HG02852 (cell line): ENCODE measurements around the gene HOXD12.

Experiments
- ATAC-seq: cut with Tn5 transposase; IDR thresholded peaks from one replicate; pipeline ENCODE4 v1.9.1; 2021; ENCODE audit warnings: mild to moderate bottlenecking, moderate library complexity; ENCODE audit not compliant: unreplicated experiment

Gene HOXD12

DNA sequence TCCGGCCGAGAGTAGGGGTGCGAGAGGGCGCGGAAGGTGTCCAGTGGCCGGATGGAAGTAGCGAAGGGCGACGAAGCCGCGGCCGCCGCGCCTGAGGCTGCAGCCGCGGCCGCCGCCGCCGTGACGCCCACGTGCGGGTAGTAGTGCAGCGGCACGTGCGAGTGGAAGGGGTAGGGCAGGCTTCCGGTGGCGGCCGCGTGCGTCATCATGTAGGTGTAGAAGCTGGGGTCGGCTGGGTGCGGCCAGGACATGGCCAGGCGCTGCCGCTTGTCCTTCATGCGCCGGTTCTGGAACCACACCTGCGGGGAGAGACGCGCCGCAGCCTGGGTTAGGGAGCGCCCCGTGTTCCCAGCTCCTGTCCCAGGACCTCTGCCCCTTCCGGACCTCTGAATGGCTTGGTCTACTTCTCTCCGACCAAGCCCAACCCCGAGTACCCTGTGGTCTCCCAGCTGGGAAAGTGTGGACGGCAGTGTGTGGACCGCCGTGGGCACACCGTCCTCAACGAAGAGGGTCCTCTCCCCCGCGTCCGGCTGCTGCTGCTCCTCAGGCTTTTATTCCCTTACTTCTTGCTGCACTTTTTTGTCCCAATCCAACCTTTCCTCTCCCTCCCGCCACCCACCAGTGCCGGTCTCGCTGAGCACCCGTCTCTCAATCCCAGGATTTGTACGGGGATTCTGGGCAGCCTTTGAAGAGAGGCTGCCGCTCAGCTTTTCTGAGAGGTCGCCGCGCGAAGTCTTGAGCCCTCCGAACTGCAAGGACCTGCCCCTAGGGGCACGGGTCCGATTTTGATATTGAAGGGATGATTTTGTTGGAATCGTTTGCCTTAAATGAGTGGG is 18.8 kb upstream of the HOXD12 start:
- ATAC-seq = no peak

DNA sequence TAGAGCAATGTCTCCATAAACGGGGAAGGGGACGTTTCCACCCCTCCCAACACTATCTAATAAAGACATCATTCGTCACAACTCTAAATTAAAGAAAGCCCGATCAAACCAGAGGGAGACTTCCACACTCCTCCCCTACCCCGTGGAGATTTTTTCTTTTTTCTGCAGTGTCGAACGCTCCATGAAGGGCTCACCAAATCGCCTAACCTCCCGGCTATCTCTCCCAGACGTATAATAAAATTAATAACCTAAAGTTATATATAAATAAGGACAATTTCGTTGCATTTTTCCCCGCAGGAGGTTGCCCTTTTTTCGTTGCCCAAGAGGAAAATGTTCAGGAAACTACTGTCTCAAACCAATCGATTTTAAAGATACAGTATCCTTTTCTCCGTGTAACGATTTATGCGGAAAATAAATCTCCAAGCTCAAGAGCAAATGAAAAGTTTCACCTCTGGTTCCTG is 18.2 kb upstream of the HOXD12 start:
- ATAC-seq = no peak

DNA sequence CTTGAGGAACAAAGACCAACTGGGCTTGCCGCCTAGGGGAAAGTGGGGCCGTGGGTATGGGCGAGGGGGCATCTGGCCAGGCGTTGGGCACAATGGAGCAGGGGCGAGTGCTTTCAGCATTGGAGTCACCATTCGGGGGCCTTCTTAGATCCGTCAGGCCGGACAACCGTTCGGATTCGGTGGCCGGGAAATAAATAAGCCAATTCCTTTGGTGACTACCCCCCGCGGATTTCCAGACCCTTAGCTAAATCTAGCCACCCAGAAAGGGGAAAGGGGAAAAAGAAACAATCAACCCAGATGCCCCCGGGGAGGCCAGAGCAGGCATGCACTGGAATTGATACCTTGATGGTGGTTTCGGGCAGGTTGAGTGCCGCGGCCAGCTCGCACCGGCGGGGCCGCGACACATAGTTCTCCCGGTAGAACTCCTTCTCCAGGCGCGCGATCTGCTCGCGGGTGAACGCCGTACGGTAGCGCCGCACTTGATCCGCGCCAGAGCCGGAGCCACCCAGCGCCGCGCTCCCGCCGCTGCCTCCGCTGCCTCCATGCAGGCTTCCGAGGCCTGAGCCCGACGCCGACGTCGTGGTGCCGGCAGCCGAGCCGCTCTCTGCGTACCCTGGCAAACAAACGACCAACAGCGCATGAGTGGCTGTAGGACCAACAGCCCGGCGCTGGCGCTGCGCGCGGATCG is 17.6 kb upstream of the HOXD12 start:
- ATAC-seq = no peak

DNA sequence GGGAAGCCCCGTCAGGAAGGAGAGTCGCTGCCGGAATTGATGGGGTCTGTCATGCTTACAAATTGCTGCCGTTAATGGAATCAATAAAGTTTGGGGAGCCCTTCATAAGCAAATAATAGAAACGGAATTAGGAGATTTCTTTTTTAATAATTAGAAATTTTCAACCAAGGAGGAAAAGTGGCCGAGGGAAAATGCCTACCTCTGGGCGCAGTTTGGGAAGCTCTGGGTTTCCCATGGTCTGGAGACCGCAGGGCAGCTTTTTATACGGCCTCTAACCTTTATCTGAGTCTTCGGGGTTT is 17.1 kb upstream of the HOXD12 start:
- no peak for ATAC-seq

DNA sequence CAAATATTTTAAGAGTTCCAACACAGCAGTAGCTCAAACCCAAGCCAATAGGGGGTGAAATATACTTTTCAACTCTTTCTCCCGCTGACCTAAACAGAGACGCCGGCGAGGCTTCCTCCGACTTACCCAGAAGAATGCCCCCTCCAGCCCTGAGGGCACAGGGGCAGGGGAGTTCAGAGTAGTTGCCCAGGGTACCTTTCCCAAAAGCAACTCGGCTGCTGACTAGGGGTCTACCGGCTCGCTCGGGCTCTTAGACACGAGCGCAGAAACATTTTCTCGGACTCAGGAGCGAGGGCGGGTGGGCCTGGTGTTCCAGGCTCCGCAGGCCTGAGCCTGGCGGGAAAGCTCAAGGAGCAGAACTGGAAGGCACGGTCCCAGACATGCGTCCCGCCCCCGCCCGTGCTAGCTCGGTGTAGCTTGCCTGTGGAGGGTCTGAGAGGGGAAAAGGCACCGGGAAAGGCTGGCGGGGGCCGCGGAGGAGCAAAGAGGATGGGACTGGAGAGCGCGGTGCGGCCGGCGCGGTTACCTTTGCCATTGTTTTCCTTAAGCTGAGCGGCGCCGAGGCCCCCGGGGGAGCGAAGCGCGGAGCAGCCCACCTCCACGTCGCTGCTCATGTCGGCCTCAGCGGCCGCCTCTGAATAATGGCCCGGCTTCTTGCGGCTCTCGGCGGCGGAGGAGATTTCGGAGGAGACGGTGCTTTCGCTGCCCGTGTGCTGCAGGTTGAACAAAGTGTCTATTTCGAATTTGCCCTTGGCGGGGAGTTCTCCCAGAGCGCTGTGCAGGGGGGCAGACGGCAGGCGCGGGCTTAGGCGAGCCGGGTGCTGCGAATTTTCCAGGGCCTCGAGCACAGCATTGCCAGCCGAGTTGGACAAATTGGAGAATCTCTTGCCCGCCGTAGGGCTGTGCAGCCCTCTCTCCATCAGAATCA is 16.5 kb upstream of the HOXD12 start:
- no peak for ATAC-seq

DNA sequence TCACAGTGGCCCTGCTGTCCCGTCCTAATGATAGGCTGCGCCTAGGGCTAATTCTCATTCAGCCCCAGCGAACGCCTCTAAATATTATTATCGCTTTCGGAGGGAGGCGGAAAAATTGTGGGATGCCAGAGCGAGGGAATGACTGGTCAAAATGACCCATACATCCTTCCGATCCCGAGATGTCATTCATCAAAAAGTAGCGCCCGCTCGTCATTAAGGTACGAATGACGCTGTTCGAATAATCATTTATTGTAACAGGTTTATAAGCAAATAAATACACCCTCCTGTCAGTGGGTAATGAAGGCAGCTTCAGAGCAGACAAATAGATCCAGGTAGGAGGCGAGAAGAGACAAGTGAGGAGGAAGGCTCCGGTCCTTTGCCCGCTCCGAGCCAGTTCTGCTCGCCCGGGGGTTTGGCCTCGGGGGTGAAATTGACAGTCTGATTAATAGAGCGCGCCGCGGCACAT is 15.8 kb upstream of the HOXD12 start, which contains the start of gene EVX2:
EVX2 (minus strand) TSS at position 167 of the 466 bp plus-strand sequence. CDS start 186 bp downstream, outside the sequence.
- ATAC-seq = no peak

DNA sequence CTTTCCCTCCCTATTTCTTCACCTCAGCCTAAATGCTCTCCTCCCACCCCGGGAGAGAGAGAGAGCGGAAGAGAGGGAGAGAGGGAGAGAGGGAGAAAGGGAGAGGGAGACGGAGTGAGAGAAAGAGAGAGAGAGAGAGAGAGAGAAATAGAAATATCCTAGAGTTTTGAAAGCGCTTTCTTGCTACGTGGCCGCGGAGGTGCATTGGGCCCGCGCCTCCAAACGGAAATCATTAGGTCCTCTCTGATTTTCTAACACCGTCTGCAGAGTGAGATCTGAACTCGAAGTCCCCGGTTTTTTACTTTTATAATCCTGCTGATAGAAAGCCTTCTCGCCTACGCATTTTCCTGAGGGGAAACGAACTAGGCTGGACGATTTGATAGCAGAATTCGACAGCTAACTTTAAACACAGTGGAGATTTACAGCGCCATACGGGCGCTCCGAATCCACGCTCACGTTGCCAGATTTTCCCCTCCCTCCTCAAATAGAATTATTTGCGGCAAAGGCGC is 14.9 kb upstream of the HOXD12 start:
- no peak for ATAC-seq

DNA sequence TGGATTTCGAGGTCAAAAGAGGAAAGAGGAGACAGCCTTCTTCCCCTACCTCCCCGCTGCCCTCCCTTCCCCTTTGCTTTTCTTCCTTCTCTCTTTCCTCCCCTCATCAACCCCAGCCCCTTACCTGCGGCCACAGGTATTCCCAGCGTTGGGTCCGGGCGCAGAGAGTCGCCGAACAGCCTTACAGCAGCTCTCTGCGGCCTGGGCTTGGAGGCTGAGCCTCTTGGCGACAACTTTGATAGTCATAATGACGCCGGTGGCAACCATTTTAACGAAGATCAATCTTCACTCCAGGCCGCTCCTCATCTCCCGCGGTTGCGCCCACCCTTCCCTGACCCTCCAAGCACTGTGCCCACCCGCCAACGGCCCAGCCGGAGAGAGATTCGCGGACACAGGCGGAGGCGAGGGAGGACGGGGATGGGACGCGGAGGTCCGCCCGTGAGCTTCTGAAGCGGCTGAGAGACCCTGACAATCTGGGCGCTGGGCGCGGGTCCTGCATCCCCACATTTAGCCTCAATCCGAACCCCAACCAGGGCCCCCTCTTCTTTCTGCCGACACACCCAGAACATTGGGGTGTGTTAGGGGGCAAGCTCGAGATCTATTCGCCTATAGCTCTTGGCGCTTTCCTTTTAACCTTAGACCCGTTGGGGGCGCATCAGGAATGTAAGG is 14.3 kb upstream of the HOXD12 start:
- ATAC-seq = no peak

DNA sequence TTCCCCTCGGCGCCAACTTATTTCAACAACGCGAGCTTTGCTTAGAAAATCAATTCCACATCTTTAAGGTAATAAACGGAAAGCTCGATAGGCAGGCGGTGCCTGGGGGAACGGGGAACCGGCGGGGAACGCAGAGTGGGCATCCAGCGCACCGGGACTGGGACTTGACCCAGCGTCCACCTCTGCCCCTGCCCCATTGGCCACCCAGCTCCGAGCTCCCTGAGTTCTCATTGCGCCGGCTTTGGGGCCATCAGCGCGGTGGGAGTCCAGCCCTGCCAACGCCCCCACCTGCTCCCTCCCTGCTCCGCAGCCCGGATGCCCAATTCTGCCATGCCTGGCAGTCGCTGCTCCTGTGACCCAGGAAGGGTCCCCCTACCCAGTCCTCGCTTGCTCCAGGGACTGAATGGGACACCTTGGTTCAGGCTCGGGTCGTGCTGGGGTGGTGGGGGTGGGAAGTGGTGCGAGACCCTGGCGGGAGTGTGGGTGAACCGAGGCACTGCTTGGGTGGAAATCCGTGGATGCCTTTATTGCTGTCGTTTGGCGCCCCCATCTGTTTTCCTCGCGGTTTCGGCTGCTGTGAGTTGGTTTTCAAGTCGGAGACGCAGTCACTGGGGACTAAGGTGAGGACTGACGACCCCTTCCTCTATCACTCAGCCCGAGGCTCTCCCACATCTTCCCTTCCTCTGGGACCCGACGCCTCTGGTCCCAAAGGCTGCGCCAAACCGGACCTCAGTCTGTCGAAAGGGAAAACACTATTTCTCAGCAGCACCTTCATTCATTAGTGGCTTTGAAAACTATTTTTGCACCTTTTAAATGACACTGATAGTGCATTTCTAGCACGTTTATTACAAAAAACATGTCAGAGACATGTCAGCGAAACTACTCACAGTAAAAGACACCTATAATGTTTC is 13.5 kb upstream of the HOXD12 start:
- ATAC-seq = no peak

DNA sequence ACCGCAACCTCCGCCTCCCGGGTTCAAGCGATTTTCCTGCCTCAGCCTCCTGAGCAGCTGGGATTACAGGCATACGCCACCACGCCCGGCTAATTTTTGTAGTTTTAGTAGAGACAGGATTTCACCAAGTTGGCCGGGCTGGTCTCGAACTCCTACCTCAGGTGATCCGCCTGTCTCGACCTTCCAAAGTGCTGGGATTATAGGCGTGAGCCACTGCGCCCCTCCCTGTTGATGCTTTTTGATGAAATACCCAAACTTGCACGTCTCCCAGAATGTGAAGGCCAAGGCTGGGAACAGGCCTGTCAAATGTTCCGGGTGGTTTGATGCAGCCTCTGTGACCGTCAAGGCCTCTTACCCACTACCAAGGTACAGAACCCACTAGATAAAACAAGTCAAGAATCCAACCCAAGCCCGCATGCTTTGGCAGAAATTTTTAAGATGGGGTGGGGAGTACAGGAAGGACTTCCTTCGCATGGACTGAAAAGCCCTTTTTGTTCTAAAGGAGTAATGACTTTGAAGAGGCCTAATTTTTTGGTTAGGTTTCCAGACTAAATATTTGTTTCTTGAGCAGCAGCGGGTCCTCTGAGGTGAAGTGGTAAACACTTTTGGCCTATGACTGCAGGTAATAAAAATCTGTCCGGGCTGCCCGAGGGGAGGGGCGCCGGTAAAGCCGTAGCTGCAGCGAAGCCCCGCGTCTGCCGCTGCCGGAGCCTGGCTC is 12.1 kb upstream of the HOXD12 start:
- no peak for ATAC-seq

DNA sequence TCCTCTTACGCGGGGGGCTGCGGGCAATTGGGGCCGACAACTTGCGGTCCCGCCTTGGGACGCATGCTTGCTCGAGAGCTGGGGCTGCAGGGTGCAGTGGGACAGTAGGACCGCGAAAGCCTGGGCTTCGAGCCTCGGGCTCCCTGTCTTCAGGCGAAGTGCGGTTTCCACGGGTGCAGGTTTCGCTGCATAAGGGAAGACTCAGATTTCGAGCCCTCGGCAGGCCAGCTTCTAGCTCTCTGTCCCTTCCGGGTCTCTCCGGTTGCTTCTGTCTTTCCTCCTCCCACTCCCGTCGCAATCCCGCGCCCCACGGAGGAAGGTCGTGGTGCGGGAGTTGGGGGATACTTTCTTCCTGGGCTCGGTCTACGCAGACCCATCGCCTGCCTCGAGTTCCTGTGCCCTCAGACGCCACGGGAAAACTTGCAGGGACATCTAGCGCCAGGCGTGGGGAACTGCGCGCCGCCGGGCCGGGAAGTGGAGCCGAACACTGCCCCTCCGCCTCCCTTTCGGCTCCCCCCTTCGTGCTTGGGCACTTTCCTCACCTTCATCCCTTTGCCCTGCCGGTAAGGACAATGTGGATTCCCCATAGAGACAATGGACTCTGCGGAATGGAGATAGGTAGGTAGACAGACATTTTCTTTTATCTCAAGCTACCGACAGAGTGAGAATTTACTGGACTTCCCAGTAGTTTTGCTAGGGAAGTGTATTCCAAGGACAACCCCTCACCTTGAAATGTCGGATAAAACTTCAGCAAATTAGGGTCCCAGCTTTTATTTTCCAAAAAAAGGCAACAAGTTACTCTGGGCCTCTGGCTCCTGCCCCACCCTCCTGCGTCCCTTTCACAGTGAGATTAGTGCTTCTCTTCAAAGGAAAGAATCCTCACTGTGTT is 11.3 kb upstream of the HOXD12 start:
- no peak for ATAC-seq

DNA sequence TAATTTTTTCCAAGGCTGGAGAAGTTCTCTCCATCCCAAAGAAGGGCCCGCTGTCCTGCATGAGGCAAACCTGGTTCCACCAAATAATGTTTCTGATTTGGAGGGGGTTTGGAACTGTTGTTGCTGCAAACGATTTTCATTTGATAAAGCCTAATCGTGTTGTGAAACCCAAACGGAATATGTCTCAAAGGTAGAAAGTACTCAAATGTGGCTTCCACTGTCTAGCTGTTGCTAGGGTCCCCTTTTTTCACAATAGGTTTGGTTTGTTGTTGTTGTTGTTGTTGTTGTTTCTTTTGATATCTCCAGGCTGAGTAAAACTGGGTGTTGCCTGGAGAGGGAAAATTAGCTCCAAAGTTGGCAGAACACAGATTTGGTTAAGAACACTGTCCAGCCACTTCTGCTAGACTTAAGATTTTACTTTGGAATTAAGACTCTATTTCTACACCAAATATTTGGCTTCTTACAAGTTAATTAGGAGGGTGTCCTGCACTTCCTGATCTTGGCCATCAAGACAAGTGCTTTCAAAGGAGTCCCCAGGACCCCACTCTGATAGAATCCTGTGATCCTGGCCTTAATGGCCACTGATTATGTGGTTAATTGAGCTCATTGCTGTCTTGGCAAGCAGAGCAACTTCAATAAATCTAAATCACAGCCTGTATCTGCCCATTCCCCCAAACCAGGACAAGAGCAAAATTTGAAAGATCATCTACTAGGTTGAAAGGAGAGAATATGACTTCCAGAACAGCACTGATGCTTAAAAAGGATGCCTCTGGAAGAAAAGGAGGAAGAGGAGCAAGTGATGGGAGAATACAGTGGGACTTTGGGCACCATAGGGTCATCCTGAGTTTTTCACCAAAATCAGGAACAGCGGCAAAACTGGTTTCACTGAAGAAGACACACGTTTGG is 10.4 kb upstream of the HOXD12 start:
- no peak for ATAC-seq

DNA sequence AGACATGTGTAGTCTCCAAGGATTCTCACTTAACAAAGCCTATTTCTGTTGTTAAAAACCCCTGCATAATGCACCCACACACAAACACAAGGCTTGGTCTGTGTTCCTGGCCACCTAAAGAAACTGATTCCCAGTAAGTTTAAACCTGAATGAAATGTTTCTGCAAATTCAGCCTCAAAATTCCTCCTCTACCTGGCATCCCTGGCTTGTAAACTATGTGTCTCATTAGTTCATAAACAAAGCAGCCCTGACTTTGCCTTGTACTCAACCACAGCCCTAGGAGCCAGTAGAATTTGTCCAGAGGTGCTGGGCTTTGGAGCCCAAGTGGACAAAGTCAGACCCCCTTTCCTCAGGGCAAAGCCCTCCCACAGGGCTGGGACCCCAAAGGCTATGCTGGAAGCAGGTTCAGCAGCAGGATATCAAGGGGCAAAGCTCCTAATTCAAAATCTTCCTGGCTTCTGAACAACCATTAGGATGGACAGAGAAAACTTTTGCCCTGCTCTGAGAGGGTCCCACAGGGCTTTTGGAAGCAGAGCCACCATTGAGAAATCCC is 9.7 kb upstream of the HOXD12 start:
- ATAC-seq = no peak

DNA sequence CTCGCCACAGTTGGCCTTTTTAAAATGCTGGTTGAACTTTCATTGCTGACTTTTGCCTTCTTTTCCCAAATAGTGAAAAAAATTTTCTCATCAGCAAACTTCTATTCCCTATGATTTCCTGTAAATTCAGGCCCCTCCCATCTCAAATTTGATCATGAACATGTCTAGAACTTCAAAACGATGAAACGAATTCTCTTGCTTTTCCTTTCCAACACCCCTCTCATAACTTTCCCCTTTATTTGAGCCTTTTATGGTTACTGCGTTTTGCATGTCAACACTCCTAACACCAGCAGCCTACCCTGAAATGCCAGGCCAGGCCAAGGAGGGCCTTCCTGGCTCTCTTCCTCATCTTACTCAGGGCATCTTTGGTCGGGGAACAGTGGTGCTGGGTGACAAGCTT is 8.7 kb upstream of the HOXD12 start:
- no peak for ATAC-seq

DNA sequence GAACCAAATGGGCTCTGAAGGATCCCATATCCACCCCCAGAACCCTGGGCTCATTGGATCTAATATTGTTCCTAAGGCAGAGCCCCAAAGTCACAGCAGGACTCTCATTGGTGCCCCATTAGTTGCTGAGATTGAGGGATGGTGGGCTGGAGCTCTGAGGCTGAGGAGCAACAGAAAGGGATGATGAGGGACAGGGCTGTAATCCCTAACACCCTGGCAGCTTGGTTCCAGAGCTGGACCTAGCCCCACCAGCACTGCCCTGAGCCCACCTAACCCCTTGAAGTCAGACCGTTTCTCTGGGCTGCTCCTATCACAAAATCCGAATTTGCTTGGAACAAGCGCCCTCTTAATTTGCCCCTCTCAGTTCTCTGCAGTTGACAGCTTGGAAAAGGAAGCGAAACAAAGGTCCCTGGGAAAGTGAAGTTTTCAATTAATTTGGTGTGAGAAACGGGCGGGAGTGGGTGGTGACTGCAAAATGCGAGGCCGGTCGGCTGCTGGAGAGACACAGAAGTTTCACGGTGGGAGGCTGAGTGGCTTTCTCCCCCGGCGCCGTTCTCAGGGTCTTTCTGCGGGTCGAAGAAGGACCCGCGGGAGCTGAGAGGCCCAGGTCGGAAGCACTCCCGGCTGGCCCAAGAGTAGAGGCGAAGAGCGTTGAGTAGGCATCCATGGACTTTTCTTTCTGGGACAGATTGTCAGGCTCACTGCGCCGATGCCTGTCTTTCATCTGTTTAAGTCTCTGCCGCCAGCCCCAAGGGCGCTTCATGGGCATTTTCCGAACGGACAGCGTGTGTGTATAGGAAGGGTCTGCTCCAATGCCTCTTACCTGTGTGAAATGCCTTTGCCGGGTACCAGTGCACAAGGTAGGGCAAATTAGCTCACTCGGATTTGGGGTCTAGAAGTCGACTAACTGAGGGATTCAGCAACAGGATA is 8.0 kb upstream of the HOXD12 start:
- ATAC-seq = no peak
